Forelimb muscle (tissue), 1 donor: ENCODE data around the gene GABRB2. TPM values are rescaled to one million over a fixed set of nuclear protein-coding genes. Genes with fewer than 3 reads are reported as not detected.
"Not testable (repeated sequence)": the region's sequence is repeated elsewhere in the genome, so short reads cannot be mapped to it uniquely, and the experiment has no call there.

Experiments used
- DNase-seq: peaks from one replicate; pipeline ENCODE4 v3.0.0-alpha.2; 2013; ENCODE audit warnings: low read depth
- polyA plus RNA-seq: library from polyadenylated mRNA; unstranded; fragments of 120-200 nt; gene quantifications from one replicate; pipeline ENCODE4 v1.2.1, GENCODE V29; 2013; ENCODE audit not compliant: insufficient read length

The GABRB2 gene
- 0.76 TPM for polyA plus RNA-seq

DNA sequence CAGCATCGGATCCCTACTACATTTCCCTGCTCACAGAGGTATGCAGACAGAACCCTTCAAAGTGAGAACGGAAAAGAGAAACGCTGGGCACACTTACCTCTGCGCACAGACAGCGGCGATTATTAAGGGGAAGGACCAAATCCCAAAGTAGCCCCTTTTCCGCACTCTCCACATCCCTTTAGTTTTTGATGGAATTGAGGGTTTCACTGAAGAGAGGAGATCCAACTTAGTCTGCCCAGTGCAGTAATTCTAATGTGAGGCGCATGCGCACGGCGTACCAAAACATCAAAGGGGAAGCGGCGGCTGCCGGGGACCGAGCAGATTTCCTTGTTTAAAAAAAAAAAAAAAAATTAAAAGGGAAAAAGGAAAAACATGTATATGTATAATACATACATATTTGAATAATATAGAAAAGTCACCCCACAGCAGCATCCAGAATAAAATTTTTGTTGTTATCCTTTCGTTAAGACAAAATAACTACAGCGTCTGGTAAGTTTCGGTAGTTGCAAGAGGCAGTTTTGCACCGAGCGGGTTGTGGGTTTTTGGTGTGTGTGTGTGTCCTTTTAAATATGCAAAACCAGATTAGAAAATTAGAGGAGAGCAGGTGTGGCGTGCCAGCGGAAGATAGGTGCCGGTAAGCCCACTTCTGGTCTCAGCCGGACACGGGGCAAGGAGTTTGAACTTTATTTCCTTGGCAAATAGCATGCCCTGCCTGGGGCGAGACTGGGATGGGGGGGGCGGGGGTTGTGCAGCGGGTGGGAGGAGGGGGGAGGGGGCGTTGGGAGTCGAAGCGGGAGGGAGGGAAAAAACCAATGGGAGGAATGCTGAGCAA, at the start of gene GABRB2:
GABRB2 (minus strand) TSS at position 256 of the 832 bp plus-strand sequence; CDS start at position 174, 82 bp downstream.
- DNase-seq: peak; percentile 13

- no peak for DNase-seq
These were observed 39.3 kb upstream of the GABRB2 start for GRCh38 chr5:161585798-161586197.

- DNase-seq: no peak
These were observed 34.1 kb upstream of the GABRB2 start for GRCh38 chr5:161580621-161581020.

DNA sequence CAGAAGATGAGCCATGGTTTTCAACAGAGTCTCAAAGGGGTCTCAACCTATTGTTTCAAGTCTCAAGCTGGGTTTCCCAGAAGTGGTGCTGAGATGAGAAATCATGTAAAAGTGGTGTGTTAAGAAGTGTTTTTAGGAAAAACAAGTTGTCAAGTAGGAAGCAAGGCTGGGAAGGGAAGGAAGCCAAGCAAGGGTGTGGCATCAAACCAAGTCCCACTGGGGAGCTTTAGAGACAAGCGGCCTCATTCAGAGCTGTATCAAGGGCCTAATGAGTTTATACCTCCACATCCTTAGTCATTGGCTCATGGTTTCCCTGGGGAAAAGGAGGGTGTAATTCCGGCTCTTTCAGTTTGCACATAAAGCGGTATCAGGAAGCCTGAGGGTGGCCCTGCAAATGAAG, 26.4 kb upstream of the GABRB2 start:
- no peak for DNase-seq

- no peak for DNase-seq
These were observed 19.6 kb upstream of the GABRB2 start for GRCh38 chr5:161566081-161566480.

- no peak for DNase-seq
These were observed 15.9 kb upstream of the GABRB2 start for GRCh38 chr5:161562446-161562845.

DNA sequence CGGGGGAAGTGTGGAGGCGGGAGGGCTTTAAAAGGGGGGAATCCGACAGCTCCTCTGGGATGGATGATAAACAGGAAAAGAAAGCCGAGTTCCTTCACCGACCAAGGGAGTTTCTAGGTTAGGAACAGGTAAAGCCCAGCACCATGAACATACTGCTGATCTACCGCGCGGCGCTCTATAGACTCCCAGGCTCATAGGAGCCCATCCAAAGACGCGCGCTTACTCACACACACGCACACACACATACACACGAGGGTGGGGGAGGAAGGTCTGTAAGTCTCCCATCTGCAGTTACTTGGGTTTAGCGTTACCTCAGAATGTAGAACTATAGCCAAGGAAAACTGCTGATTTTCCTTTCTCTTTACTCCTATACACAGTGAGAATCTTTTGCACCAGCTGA, 2.6 kb upstream of the GABRB2 start:
- peak; percentile 35 for DNase-seq

DNA sequence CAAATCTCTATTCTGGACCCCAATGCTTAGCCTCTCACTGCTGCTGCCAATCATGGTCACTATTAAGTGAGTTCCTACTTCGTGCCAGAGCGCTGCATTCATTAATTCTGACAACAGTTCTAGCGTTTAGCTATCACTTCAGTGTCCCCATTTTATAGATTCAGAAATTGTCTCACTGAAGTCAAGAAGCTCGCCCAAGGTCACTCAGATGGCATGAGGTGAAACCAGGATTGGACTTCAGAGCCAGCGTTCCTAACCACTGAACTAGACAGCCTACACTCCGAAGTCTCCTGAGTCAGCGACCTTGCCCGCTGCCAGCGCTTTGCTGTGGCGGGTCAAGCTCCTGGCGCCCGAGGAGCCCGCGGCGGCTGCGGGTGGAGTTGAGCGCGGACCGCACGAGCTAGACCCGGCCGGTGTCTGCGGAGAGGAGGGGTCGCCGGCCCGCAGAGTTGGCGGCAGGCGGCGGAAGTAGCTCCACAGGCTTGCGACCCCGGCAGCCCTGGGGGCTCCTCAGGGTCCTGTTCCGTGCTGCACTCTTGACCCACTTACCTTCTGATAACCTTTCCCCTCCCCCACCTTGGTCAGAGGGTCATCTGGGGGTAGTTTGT, 2.1 kb upstream of the GABRB2 start:
- no peak for DNase-seq

DNA sequence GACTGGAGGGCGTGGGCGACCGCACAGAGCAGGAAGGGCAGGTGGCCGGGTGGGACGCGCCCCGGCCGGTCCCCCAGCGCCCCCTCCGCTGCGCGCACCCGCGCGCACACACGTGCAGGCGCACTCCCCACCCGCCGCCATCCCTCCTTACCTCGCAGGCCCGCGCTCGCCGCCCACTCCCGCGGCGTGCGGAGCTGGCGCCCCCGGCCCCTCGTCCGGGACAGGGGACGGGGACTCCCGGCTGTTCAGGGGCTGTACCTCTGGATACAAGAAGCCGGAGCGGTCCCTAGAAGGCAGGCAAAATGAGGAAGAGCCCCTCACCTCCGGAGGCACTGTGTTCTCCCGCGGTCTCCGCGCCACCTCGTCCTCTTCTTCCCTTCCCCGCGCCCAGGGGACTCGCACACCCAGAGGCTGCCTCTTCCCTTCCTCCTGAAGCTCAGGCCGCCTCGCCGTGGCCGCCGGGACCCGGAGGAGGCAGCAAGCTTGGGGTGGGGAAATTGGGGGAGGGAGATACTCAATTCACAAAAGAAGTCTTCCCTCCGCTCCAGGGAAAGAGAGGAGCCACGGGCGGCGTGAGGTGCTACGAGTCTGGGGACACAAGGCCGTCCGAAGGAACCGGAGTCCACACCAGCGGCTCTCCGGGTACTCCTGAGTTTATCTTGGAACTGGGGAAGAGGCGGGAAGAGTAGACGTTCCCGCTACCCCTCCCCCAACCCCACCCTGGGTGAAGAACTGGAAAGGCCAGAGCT, 1.4 kb upstream of the GABRB2 start:
- DNase-seq: no peak

GRCh38 chr5:161547406-161547737, 847 bp upstream of the GABRB2 start:
- DNase-seq: no peak

- no peak for DNase-seq
These were observed 443 bp downstream of the GABRB2 start for GRCh38 chr5:161546095-161546469.

DNA sequence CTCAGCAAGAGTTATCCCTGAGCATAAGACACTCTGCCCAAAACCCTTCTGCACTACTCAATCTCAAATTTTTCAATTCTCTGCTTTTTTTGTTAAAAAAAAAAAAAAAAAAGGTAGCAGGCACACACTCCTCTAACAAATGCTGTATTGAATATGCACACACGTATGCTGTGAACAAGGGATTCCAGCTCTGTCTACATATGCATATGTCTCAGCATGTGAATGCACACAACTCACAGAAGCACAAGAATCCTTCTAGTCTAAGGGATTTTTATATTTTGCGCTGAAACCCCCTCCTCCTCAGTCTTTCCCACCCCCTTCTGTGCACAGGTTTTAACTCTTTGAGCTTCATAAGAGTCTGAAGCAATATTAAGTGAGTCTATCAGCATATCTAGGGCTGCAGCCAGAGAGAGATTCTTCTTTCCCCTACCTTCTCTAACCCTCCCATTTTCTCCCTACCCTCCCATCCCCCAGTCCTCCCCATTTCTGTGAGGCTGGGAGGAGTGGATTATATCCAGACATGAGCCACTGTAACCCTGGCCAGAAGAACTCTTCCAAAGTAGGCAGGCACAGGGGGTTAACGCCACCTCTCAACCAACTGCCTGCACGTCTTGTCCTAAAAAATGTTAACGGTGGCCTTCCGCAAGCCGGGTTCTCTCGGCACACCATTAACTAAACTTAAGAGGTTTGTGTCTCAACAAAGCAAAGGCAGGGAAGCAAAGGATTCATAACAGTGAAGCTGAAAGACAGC, 1.0 kb downstream of the GABRB2 start:
- no peak for DNase-seq

GRCh38 chr5:161544350-161544765, 2.2 kb downstream of the GABRB2 start:
- DNase-seq: no peak

GRCh38 chr5:161539016-161539415, 7.5 kb downstream of the GABRB2 start:
- DNase-seq: no peak

DNA sequence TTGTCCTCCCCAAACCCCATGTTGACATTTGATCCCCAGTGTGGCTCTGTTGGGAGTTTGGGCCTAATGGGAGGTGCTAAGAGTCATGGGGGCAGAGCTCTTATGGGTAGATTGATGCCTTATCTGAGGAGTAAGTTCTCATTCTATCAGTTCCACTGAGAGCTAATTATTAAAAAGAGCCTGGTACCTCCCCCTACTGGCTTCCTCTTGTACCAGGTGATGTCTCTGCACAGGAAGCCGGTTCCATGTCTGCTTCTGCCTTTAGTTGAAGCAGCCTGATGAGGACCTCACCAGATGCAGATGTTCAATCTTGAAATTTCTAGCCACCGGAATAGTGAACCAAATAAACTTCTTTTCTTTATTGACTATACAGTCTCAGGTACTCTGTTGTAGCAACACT, 10.8 kb downstream of the GABRB2 start:
- no peak for DNase-seq

DNA sequence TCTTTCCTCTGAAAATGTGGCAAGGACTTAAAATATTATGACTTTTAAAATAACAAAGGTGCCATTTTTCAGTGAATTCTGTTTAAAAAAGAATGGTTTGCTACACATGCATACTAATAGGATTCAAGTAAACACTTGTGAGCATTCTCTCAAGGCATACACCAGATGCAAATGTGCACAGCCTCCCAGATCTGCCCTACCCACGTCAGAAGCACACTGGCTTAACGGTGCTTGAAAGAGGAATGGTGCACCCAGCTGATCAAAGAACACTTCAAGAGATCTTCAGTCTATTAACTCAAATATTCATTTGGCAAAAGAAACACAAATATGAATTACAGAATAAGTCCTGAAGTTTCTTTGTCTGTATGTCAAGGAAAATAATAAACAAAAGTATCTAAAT, 15.8 kb downstream of the GABRB2 start:
- DNase-seq: no peak

DNA sequence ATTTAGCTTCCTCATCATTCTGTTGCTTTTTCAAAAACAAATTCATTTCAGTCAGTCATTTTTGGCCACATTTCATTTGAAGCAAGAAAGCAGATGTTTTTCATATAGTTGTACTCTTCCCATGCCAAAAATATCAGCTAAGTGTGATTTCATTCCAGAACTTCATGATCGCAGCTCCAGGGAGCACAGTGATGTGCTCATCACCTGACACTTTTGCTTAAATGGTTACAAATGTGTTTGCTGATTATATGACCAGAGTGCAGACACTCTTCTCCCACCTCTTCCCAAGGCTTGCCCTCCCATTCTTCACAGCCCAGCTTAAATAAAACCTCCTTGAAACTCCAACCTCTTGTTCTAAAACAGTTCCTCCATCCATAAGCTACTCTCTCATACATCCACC, 32.6 kb downstream of the GABRB2 start:
- peak; percentile 68 for DNase-seq

DNA sequence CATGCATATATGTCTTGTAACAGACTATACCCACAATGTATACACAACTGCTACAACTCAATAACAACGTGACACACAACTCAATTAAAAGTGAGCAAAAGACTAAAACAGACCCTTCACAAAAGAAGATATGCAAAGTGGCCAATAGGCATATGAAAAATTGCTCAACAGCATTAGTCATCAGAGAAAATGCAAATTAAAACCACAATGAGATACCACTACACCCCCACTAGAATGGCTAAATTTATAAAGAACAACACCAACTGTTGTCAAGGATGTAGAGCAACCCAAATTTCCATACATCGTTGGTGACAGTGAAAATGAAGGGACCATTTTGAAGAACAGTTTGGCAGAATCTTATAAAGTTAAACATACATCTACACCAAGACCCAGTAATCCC, 38.9 kb downstream of the GABRB2 start:
- DNase-seq: no peak

- DNase-seq: not testable (repeated sequence)
These were observed 41.4 kb downstream of the GABRB2 start for GRCh38 chr5:161505160-161505559.

GRCh38 chr5:161498531-161498930, 48.0 kb downstream of the GABRB2 start:
- DNase-seq: no peak

DNA sequence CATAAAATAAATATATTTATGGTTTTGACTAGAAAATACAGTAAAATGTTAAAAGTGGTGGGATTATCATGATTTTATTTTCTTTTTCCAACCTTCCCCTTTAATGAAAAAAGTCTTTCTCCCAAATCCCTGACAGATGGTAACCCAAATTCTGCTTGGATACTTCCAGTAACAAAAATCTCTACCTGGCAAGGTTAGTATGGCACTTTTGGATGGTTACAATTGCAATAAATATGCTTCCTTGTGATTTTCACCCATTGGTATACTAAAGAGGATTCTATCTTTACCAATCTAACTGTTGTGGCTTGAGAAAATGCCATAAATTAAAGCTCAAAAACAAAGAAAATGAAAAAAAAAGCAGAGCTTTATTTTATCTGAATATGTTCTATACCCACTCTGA, 62.8 kb downstream of the GABRB2 start:
- no peak for DNase-seq

- no peak for DNase-seq
These were observed 64.6 kb downstream of the GABRB2 start for GRCh38 chr5:161481922-161482321.
